GM20000 (cell line): ENCODE results near the gene PLCH1.

ENCODE experiments used
- DNase-seq: peaks from one replicate; pipeline ENCODE4 v3.0.0; 2012; ENCODE audit warnings: low spot score
- CTCF ChIP-seq: IDR thresholded peaks from 2 replicates; pipeline ENCODE4 v1.5.1; 2012; ENCODE audit warnings: mild to moderate bottlenecking, control low read depth; ENCODE audit errors: extremely low read depth, missing control alignments

The PLCH1 gene

GRCh38 chr3:155364492-155364891, 380.4 kb downstream of the PLCH1 start:
- no peak for TF ChIP-seq CTCF
- DNase-seq: no peak

- no peak for TF ChIP-seq CTCF
- DNase-seq: no peak
Observed at GRCh38 chr3:155363690-155364070, 381.2 kb downstream of the PLCH1 start.

- no peak for DNase-seq
- TF ChIP-seq CTCF: no peak
Observed at GRCh38 chr3:155362808-155363689, 381.8 kb downstream of the PLCH1 start.

GRCh38 chr3:155360281-155360680, 384.6 kb downstream of the PLCH1 start:
- no peak for DNase-seq
- no peak for TF ChIP-seq CTCF

GRCh38 chr3:155356594-155357370, 388.1 kb downstream of the PLCH1 start:
- no peak for TF ChIP-seq CTCF
- DNase-seq: no peak

- no peak for DNase-seq
- TF ChIP-seq CTCF: no peak
Observed at GRCh38 chr3:155354658-155355057, 390.2 kb downstream of the PLCH1 start.

- TF ChIP-seq CTCF: no peak
- DNase-seq: peak; percentile 12
Observed at GRCh38 chr3:155352900-155353490, 391.9 kb downstream of the PLCH1 start.
